H1 (cell line): Measurements from ENCODE around the gene NCEH1. TPM values are rescaled to one million over a fixed set of nuclear protein-coding genes. Genes with fewer than 3 reads are reported as not detected.

Experiments
- ATF2 ChIP-seq: IDR thresholded peaks from 2 replicates; pipeline ENCODE4 v1.6.1; 2012; ENCODE audit warnings: low read length, inconsistent platforms
- CHD7 ChIP-seq: fragments of 300-600 bp; sonication (generic); IDR thresholded peaks from 2 replicates; pipeline ENCODE4 v1.7.1; 2012; ENCODE audit warnings: low read length, moderate library complexity, mild to moderate bottlenecking, inconsistent platforms; ENCODE audit not compliant: insufficient replicate concordance
- EP300 ChIP-seq, 2 experiments: IDR thresholded peaks; 1 replicate in 1 of 2; 2 replicates in 1 of 2; pipeline ENCODE4 v1.6.1; 2011 to 2012; ENCODE audit warnings: low read depth in 2 of 2, low read length in 2 of 2, mild to moderate bottlenecking in 2 of 2, borderline replicate concordance in 1 of 2, inconsistent platforms in 1 of 2, moderate library complexity in 1 of 2
- POLR2A ChIP-seq, 2 experiments: IDR thresholded peaks; 1 replicate in 1 of 2; 2 replicates in 1 of 2; pipeline ENCODE4 v1.6.1; 2011; ENCODE audit warnings: low read depth in 2 of 2, low read length in 2 of 2, mild to moderate bottlenecking in 2 of 2; ENCODE audit errors: control extremely low read depth in 1 of 2
- SP4 ChIP-seq: IDR thresholded peaks from 2 replicates; pipeline ENCODE4 v1.6.1; 2012; ENCODE audit warnings: low read length, inconsistent platforms
- polyA plus RNA-seq, 7 experiments: library from polyadenylated mRNA; depleted of rRNA in 3 of 7; stranded (reverse) in 5 of 7; unstranded in 2 of 7; fragments of >200 nt in 5 of 7; fragments of 200-250 nt in 2 of 7; gene quantifications; 1 replicate in 5 of 7; 2 replicates in 1 of 7; 4 replicates in 1 of 7; pipeline versions ENCODE4 v1.2.1 to v1.2.3, GENCODE V29; 2011 to 2013; ENCODE audit warnings: missing spikeins in 2 of 7, mixed read lengths in 2 of 7
- total RNA-seq: library from RNA; stranded (reverse); fragmentation: NEBNext Ultra II Directional; extraction: Animal tissue kit (Norgen Biotek cat#: 25700); gene quantifications from 2 replicates; pipeline ENCODE4 v1.2.1, GENCODE V29; 2021

NCEH1 gene
- total and polyA plus RNA-seq, 2 of the 8 experiments (the other 6 are each of a cell fraction or from before 2014, with no cell fraction given): 2.2 to 6.4 TPM

- TF ChIP-seq ATF2: no peak
- no peak for TF ChIP-seq POLR2A (IDR thresholded peaks at IDR 0.05; ENCODE audit: control extremely low read depth in 1 of 2, low read depth in 2 of 2, low read length in 2 of 2)
- TF ChIP-seq SP4: no peak
- no peak for TF ChIP-seq EP300 (IDR thresholded peaks at IDR 0.05; ENCODE audit: borderline replicate concordance in 1 of 2, low read depth in 2 of 2, low read length in 2 of 2)
- no peak for TF ChIP-seq CHD7
Measured at GRCh38 chr3:172629470-172629869, 81.4 kb downstream of the NCEH1 start (continued).
